Activated naive CD4-positive, alpha-beta T cell treated with anti-CD3 and anti-CD28 coated beads, Interleukin-2, amount 10 ng/mL, durations not matched to agents 7 days and 5 days (primary cell): ENCODE data around the gene POLR2I.
A peak's percentile ranks its signal among the peaks of the same experiment; 100 is the strongest.

ENCODE experiments used
- CTCF ChIA-PET: fragments of 350-600 bp; sonication (Branson Sonifier 250); formaldehyde crosslinking; loops from one replicate; lab custom pipeline; 2021; ENCODE audit warnings: antibody characterized with exemption; lab: Charles Lee
- DNase-seq: peaks from one replicate; pipeline ENCODE4 v3.0.0-alpha.2; 2020
- H3K27ac Mint-ChIP-seq: one replicate; pipeline ENCODE4 v1.8.0; 2021; ENCODE audit warnings: mild to moderate bottlenecking, moderate library complexity, mixed read lengths
- H3K27me3 Mint-ChIP-seq: one replicate; pipeline ENCODE4 v1.8.0; 2021; ENCODE audit warnings: mild to moderate bottlenecking, mixed read lengths
- H3K36me3 Mint-ChIP-seq: one replicate; pipeline ENCODE4 v1.8.0; 2021; ENCODE audit warnings: mixed read lengths
- H3K4me1 Mint-ChIP-seq: one replicate; pipeline ENCODE4 v1.8.0; 2021; ENCODE audit warnings: mixed read lengths
- H3K4me3 Mint-ChIP-seq: one replicate; pipeline ENCODE4 v1.8.0; 2021; ENCODE audit warnings: mild to moderate bottlenecking, moderate library complexity, mixed read lengths
- H3K9me3 Mint-ChIP-seq: one replicate; pipeline ENCODE4 v1.8.0; 2021; ENCODE audit warnings: mixed read lengths

The POLR2I gene

GRCh38 chr19:36116344-36116637 lies 1.6 kb upstream of the POLR2I start:
- Mint-ChIP-seq H3K36me3 (peaks cover 41% of the 10 kb centered on the region), H3K4me3 (peak overlapping the region; percentile 84), H3K27ac (peak overlapping the region; percentile 93), H3K27me3 (peaks cover 9% of the 10 kb centered on the region), H3K9me3 (no peaks in the 10 kb centered on the region), H3K4me1 (peaks cover 45% of the 10 kb centered on the region)
- DNase-seq: no peak
- CTCF ChIA-PET: interaction anchor here (1.0 to 2.9 kb wide), 2 partner anchors 13 to 57 kb away, joined by 3 to 10 read pairs; no protein-coding TSS in a partner anchor

DNA sequence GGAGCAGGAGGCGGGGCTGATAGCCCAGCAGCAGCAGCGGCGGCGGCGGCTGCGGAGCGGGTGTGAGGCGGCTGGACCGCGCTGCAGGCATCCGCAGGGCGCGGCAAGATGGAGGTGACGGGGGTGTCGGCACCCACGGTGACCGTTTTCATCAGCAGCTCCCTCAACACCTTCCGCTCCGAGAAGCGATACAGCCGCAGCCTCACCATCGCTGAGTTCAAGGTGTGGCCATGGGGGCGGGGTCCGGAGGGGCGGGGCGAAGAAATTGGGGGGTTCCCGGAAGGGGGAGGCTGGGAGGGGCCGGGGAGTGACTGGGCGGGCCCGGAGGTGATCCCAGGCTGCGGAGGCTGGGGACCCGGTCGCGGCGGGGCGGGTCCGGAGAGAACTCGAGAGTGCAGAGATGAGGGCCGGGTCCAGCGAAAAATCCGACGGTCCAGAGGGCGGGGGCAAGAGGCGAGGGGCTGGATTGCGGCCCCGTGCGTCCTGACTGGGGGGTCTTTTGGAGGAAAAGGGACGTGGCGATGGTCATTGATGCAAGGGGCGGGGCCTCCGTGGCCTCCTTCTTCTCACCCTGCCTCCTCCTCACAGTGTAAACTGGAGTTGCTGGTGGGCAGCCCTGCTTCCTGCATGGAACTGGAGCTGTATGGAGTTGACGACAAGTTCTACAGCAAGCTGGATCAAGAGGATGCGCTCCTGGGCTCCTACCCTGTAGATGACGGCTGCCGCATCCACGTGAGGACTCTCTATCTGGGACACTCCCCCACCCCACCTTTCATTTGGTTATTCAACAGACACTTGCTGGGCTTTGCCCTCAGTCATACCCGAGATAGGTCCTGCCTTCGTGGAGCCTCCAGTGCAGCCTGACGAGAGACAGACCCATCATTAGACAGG lies 1.0 kb upstream of the POLR2I start, which contains the start of gene TBCB:
TSS of gene TBCB (plus strand) at position 16 of the 891 bp plus-strand sequence. CDS start at position 109, 93 bp downstream.
- Mint-ChIP-seq H3K36me3 (peaks cover 38% of the 10 kb centered on the region), H3K27ac (peak within 1 kb of the TSS; percentile 93), H3K4me1 (peaks cover 45% of the 10 kb centered on the region), H3K4me3 (peak within 1 kb of the TSS; percentile 84), H3K27me3 (peaks cover 9% of the 10 kb centered on the region), H3K9me3 (no peaks in the 10 kb centered on the region)
- CTCF ChIA-PET: interaction anchor here (1.0 to 2.9 kb wide), 2 partner anchors 13 to 58 kb away, joined by 3 to 10 read pairs; no protein-coding TSS in a partner anchor
- DNase-seq: peak; percentile 92

DNA sequence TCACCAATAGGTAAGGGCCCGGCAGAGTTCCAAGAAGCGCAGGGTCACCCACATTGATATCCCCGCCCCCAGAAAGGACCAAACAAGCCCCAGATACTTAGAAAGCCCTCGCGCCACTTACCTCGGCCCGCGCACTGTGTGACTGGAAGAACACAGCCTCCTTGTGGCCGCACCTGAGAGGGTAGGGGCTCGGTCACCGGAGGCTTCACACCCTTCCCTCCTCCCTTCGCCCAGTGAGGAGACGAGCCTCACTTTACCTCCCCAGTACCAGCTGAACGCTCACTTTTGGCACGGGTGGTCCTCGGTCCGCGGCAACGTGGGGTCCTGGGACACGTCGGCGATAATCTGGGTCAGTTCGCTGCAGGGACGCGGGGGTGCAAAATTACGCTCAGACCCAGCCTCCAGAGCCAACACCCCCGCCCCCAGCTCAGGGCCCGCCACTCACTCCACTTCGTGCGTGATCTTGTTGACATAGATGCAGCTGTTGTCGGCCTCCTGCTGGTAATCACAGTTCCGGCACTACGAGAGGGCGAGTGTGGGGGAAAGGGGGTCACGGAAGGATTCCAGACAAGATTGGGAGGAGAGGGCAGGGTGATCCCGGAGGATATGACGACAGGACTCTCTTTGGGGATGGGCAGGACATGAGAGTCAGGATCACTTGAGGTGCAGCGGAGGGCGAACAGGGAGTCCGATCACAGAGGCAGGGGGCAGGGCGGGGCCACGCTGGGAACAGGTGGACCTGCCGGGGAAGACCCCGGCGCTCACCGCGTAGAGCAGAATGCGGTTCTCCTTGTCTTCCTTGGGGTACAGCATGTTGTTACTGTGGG lies 568 bp downstream of the POLR2I start:
- peaks cover 9% of the 10 kb centered on the region for H3K27me3 Mint-ChIP-seq
- DNase-seq: peak; percentile 52
- no peaks in the 10 kb centered on the region for H3K9me3 Mint-ChIP-seq
- peak overlapping the region; percentile 84 for H3K4me3 Mint-ChIP-seq
- CTCF ChIA-PET: no interaction called here
- H3K27ac Mint-ChIP-seq: peak overlapping the region; percentile 93
- H3K4me1 Mint-ChIP-seq: peaks cover 42% of the 10 kb centered on the region
- peaks cover 32% of the 10 kb centered on the region for H3K36me3 Mint-ChIP-seq

- DNase-seq: no peak
- CTCF ChIA-PET: no interaction called here
- peaks cover 28% of the 10 kb centered on the region for H3K36me3 Mint-ChIP-seq
- H3K4me1 Mint-ChIP-seq: peaks cover 40% of the 10 kb centered on the region
- peak overlapping the region; percentile 93 for H3K27ac Mint-ChIP-seq
- peaks cover 9% of the 10 kb centered on the region for H3K27me3 Mint-ChIP-seq
- H3K9me3 Mint-ChIP-seq: no peaks in the 10 kb centered on the region
- H3K4me3 Mint-ChIP-seq: peak overlapping the region; percentile 84
Observed at GRCh38 chr19:36113425-36113824, 1.2 kb downstream of the POLR2I start.

DNA sequence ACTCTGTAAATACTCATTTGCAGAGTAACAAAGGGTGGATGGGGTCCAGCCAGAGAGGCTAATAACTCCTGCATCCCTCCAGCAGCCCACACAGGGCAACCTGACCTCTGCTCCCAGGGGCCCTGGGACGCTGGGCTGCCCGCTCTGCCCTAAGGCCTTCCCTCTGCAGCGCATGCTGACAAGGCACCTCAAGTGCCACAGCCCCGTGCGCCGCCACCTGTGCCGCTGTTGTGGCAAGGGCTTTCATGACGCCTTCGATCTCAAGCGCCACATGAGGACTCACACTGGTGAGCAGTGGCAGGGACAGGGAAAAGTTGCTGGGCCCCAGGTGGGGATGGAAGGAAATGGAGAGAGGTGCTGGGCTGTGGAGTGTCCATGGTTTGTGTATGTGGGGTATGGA lies 2.0 kb downstream of the POLR2I start:
- Mint-ChIP-seq H3K36me3 (peaks cover 21% of the 10 kb centered on the region), H3K9me3 (no peaks in the 10 kb centered on the region), H3K27ac (no peak overlapping the region), H3K27me3 (peaks cover 9% of the 10 kb centered on the region), H3K4me1 (peaks cover 36% of the 10 kb centered on the region), H3K4me3 (peak overlapping the region; percentile 84)
- CTCF ChIA-PET: no interaction called here
- DNase-seq: no peak

DNA sequence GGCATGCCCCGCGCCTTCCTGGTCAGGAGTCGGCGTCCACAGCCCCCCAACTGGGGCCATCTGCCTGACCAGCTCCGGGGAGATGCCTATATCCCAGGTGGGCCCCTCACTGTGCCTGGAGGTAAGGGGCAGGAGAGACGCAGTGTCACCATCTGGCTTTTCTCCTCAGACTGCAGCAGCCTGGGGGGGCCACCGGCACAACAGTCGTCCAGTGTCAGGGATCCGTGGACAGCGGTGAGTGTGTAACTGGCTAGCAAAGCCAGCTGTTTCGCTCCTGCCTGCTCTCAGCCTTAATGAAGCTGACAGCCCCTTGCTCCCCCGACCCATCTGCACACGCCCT lies 3.5 kb downstream of the POLR2I start:
- Mint-ChIP-seq H3K27me3 (peaks cover 9% of the 10 kb centered on the region), H3K9me3 (no peaks in the 10 kb centered on the region), H3K36me3 (peaks cover 18% of the 10 kb centered on the region), H3K4me3 (no peak overlapping the region), H3K27ac (no peak overlapping the region), H3K4me1 (peaks cover 24% of the 10 kb centered on the region)
- no peak for DNase-seq
- CTCF ChIA-PET: no interaction called here

GRCh38 chr19:36110487-36111199 lies 4.0 kb downstream of the POLR2I start, which contains the start of gene OVOL3:
TSS of gene OVOL3 (plus strand) at chr19:36111143. CDS start at chr19:36111203, 60 bp downstream.
- Mint-ChIP-seq H3K9me3 (no peaks in the 10 kb centered on the region), H3K36me3 (peaks cover 16% of the 10 kb centered on the region), H3K27ac (peak within 1 kb of the TSS; percentile 49), H3K4me3 (no peak within 1 kb of the TSS), H3K27me3 (peaks cover 9% of the 10 kb centered on the region), H3K4me1 (peaks cover 20% of the 10 kb centered on the region)
- DNase-seq: no peak
- CTCF ChIA-PET: no interaction called here

GRCh38 chr19:36108684-36109083 lies 6.0 kb downstream of the POLR2I start:
- no peak overlapping the region for H3K27ac Mint-ChIP-seq
- H3K36me3 Mint-ChIP-seq: peaks cover 16% of the 10 kb centered on the region
- H3K4me1 Mint-ChIP-seq: peaks cover 9% of the 10 kb centered on the region
- no peak overlapping the region for H3K4me3 Mint-ChIP-seq
- no peak for DNase-seq
- no peaks in the 10 kb centered on the region for H3K27me3 Mint-ChIP-seq
- H3K9me3 Mint-ChIP-seq: no peaks in the 10 kb centered on the region
- CTCF ChIA-PET: no interaction called here

- Mint-ChIP-seq H3K4me1 (no peaks in the 10 kb centered on the region), H3K27me3 (no peaks in the 10 kb centered on the region), H3K4me3 (no peak overlapping the region), H3K27ac (peak overlapping the region; percentile 24), H3K9me3 (no peaks in the 10 kb centered on the region), H3K36me3 (peaks cover 23% of the 10 kb centered on the region)
- CTCF ChIA-PET: no interaction called here
- no peak for DNase-seq
Observed at GRCh38 chr19:36106991-36107390, 7.7 kb downstream of the POLR2I start.

GRCh38 chr19:36106441-36106840 lies 8.2 kb downstream of the POLR2I start:
- CTCF ChIA-PET: no interaction called here
- Mint-ChIP-seq H3K9me3 (no peaks in the 10 kb centered on the region), H3K27ac (peak overlapping the region; percentile 58), H3K36me3 (peaks cover 25% of the 10 kb centered on the region), H3K27me3 (no peaks in the 10 kb centered on the region), H3K4me3 (no peak overlapping the region), H3K4me1 (no peaks in the 10 kb centered on the region)
- no peak for DNase-seq

GRCh38 chr19:36103842-36104552 lies 10.7 kb downstream of the POLR2I start:
- no peak for DNase-seq
- Mint-ChIP-seq H3K27ac (no peak overlapping the region), H3K27me3 (no peaks in the 10 kb centered on the region), H3K9me3 (no peaks in the 10 kb centered on the region), H3K36me3 (peaks cover 27% of the 10 kb centered on the region), H3K4me1 (no peaks in the 10 kb centered on the region), H3K4me3 (no peak overlapping the region)
- CTCF ChIA-PET: no interaction called here

GRCh38 chr19:36103040-36103626 lies 11.5 kb downstream of the POLR2I start:
- H3K4me3 Mint-ChIP-seq: no peak overlapping the region
- H3K27ac Mint-ChIP-seq: no peak overlapping the region
- no peaks in the 10 kb centered on the region for H3K27me3 Mint-ChIP-seq
- no peak for DNase-seq
- peaks cover 31% of the 10 kb centered on the region for H3K36me3 Mint-ChIP-seq
- no peaks in the 10 kb centered on the region for H3K9me3 Mint-ChIP-seq
- H3K4me1 Mint-ChIP-seq: no peaks in the 10 kb centered on the region
- CTCF ChIA-PET: no interaction called here

DNA sequence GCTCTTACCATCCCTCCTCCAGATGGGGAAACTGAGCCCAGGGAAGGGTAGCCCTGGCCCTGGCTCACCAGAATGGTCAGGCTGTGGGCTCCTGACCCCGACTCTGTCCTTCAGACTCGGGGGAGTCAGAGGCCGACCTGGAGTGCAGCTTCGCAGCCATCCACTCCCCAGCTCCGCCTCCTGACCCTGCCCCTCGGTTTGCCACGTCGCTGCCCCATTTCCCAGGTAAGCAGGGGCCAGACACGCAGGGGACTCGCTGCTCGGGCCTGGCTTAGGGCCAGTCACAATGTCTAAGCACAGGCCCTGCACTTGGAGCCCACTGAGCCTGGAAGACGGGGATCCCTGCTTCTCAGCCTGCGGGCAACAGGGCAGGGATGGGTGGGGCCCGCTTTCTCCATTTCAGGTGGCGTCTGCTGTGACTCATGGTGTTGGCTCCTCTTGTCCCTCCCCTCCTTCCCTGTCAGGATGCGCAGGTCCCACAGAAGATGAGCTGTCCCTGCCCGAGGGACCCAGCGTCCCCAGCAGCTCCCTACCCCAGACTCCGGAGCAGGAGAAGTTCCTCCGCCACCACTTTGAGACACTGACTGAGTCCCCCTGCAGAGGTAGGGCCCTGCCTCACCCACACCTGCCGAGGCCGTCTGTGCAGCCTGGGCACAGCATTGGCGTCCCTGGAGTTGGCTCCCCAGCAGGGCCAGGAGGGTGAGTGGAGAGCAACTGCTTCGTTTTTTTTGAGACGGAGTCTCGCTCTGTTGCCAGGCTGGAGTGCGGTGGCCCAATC lies 12.9 kb downstream of the POLR2I start:
- Mint-ChIP-seq H3K4me1 (no peaks in the 10 kb centered on the region), H3K4me3 (no peak overlapping the region), H3K27me3 (no peaks in the 10 kb centered on the region), H3K36me3 (peaks cover 35% of the 10 kb centered on the region), H3K27ac (no peak overlapping the region), H3K9me3 (no peaks in the 10 kb centered on the region)
- no peak for DNase-seq
- CTCF ChIA-PET: no interaction called here
